Activated CD4-positive, alpha-beta T cell treated with anti-CD3 and anti-CD28 coated beads for 36 hours (primary cell): Measurements from ENCODE around the gene CD226. TPM values are rescaled to one million over a fixed set of nuclear protein-coding genes. Genes with fewer than 3 reads are reported as not detected.
A peak's percentile ranks its signal among the peaks of the same experiment; 100 is the strongest.
"Not testable (repeated sequence)": the region's sequence is repeated elsewhere in the genome, so short reads cannot be mapped to it uniquely, and the experiment has no call there.

Experiments
- ATAC-seq: fragments of 200-7000 bp; cut with Tn5 transposase; one replicate; pipeline ENCODE4 v1.10.0; 2021; ENCODE audit warnings: mild to moderate bottlenecking, moderate library complexity
- CTCF ChIA-PET: fragments of 350-600 bp; sonication (Branson Sonifier 250); formaldehyde crosslinking; loops from one replicate; lab custom pipeline; 2021; ENCODE audit warnings: antibody characterized with exemption; lab: Charles Lee
- POLR2A ChIA-PET: fragments of 350-600 bp; sonication (Branson Sonifier 250); formaldehyde crosslinking; loops from one replicate; lab custom pipeline; 2021; ENCODE audit warnings: antibody characterized with exemption, inconsistent platforms; lab: Charles Lee
- DNase-seq: peaks from one replicate; pipeline ENCODE4 v3.0.0-alpha.2; 2020
- H3K27ac Mint-ChIP-seq: one replicate; pipeline ENCODE4 v1.8.0; 2021; ENCODE audit warnings: mixed read lengths
- H3K27me3 Mint-ChIP-seq: one replicate; pipeline ENCODE4 v1.8.0; 2021; ENCODE audit warnings: mixed read lengths
- H3K36me3 Mint-ChIP-seq: one replicate; pipeline ENCODE4 v1.8.0; 2021; ENCODE audit warnings: low read depth, mixed read lengths
- H3K4me1 Mint-ChIP-seq: one replicate; pipeline ENCODE4 v1.8.0; 2021; ENCODE audit warnings: mixed read lengths
- H3K4me3 Mint-ChIP-seq: one replicate; pipeline ENCODE4 v1.8.0; 2021; ENCODE audit warnings: mild to moderate bottlenecking, moderate library complexity, mixed read lengths
- H3K9me3 Mint-ChIP-seq: one replicate; pipeline ENCODE4 v1.8.0; 2021; ENCODE audit warnings: low read depth, mixed read lengths
- intact Hi-C, 2 experiments: fragments of 100-400 bp; cut with DNase I in 1 of 2; cut with micrococcal nuclease in 1 of 2; formaldehyde crosslinking; loops; one replicate each; pipeline versions ENCODE4 v1.14.2 to v1.15.1; 2022 to 2024; cut with DNase I, micrococcal nuclease
- total RNA-seq, 2 experiments: library from RNA; stranded (reverse); gene quantifications; one replicate each; pipeline ENCODE4 v1.2.3, GENCODE V29; 2021

The CD226 gene
- total RNA-seq, 2 experiments from 2014 or later: 53.3 to 56.9 TPM

DNA sequence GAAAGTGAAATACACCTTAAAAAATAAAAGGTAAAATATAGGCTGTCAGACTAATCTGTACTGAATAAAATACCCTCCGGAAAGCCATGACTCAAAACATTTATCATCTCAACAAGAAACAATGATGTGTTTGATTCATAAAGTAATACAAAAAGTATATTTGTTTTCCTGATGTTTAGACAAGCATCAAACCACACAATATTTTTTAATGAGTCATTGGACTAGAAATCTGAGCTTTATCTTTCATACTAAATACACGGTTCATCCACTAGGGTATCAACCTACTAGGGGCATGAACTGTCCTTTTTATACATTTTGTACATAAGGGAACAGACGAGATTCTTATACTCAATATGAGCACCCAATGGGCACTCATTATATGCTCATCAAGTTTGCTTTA lies 31.3 kb downstream of the CD226 start:
- DNase-seq (no peak), ATAC-seq (peak; percentile 67)
- Mint-ChIP-seq H3K36me3 (peaks cover 66% of the 10 kb centered on the region), H3K27me3 (no peaks in the 10 kb centered on the region), H3K4me1 (peaks cover 79% of the 10 kb centered on the region), H3K27ac (no peak overlapping the region), H3K4me3 (no peak overlapping the region), H3K9me3 (no peaks in the 10 kb centered on the region)
- POLR2A ChIA-PET: no interaction called here
- intact Hi-C loops: no loop called here
- CTCF ChIA-PET: interaction anchor here (0.5 to 1.6 kb wide), 7 partner anchors 8 to 177 kb away, joined by 3 to 5 read pairs (median 3); no protein-coding TSS in a partner anchor

DNA sequence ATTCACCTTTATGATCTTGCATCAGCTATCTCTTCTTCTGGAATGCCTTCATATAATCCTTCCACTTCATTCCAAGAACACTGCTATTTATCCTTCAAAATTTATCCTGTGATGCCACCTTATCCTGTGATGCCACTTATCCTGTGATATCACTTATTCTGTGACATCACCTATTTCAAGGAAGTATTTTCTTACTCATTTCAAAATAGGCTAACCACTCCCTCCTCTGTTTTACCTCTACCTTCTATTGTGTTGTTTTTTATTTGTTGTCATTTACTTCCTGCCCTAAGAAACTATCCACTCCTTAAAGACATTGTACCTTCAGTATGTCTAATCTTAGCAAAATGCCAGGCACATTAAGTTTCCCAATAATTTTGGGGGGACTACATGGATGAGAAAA lies 38.8 kb downstream of the CD226 start:
- peaks cover 56% of the 10 kb centered on the region for H3K36me3 Mint-ChIP-seq
- intact Hi-C loops: loop anchor here in 1 of 2 experiments (1.0 kb wide), 1 partner anchor 10 kb away; no protein-coding TSS in a partner anchor
- DNase-seq: no peak
- peaks cover 78% of the 10 kb centered on the region for H3K4me1 Mint-ChIP-seq
- H3K27ac Mint-ChIP-seq: peak overlapping the region; percentile 74
- ChIA-PET CTCF (interaction anchor here (0.7 to 1.7 kb wide), 4 partner anchors 8 to 192 kb away, joined by 3 to 6 read pairs (median 4); no protein-coding TSS in a partner anchor), POLR2A (no interaction called here)
- H3K27me3 Mint-ChIP-seq: no peaks in the 10 kb centered on the region
- no peaks in the 10 kb centered on the region for H3K9me3 Mint-ChIP-seq
- no peak overlapping the region for H3K4me3 Mint-ChIP-seq
- ATAC-seq: peak; percentile 57

DNA sequence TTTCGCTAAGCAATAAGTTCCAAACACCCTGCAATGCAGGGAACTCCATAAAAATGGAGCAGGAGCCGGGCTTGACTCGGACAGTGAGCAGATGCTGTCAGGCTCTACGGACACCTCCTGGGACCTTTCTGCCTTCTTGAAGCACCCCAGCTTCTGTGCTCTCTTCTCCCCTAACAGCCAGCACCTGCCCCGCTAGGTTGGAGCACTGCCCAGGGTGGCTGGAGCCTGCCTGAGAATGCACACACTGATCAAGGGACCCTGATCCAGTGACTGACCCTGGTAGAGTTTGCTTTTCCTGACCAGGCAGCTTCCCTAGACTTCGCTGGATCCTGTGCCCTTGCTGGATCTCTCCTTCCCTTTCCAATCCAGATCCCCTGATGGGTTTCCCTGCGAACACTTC lies 40.9 kb downstream of the CD226 start:
- no peak for ATAC-seq
- no peaks in the 10 kb centered on the region for H3K27me3 Mint-ChIP-seq
- H3K4me1 Mint-ChIP-seq: peaks cover 74% of the 10 kb centered on the region
- H3K27ac Mint-ChIP-seq: no peak overlapping the region
- H3K9me3 Mint-ChIP-seq: no peaks in the 10 kb centered on the region
- no peak overlapping the region for H3K4me3 Mint-ChIP-seq
- CTCF ChIA-PET: no interaction called here
- H3K36me3 Mint-ChIP-seq: peaks cover 66% of the 10 kb centered on the region
- intact Hi-C loops: no loop called here
- POLR2A ChIA-PET: no interaction called here
- no peak for DNase-seq

DNA sequence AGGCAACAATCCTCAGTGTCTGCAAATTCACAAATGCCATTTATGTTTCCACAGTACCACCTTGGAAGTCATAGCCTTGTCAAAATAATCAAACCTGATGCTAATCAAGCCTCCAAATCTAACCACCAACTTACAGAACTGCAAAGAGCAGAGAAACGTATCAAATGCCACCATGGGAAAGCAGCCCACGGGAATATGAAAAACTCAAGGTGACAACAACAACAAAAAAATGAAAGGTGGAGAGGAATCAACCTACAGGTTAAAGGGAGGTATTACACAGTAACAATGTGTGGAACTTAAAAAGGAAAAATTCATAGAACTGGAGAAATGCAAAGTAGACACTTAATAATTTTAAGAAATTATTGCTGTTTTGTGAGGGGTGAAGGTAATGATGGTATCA lies 46.7 kb downstream of the CD226 start:
- Mint-ChIP-seq H3K9me3 (no peaks in the 10 kb centered on the region), H3K4me1 (peaks cover 71% of the 10 kb centered on the region), H3K27ac (peak overlapping the region; percentile 34), H3K4me3 (no peak overlapping the region), H3K27me3 (no peaks in the 10 kb centered on the region), H3K36me3 (peaks cover 59% of the 10 kb centered on the region)
- ATAC-seq (no peak), DNase-seq (no peak)
- intact Hi-C loops: no loop called here
- ChIA-PET POLR2A (no interaction called here), CTCF (no interaction called here)

DNA sequence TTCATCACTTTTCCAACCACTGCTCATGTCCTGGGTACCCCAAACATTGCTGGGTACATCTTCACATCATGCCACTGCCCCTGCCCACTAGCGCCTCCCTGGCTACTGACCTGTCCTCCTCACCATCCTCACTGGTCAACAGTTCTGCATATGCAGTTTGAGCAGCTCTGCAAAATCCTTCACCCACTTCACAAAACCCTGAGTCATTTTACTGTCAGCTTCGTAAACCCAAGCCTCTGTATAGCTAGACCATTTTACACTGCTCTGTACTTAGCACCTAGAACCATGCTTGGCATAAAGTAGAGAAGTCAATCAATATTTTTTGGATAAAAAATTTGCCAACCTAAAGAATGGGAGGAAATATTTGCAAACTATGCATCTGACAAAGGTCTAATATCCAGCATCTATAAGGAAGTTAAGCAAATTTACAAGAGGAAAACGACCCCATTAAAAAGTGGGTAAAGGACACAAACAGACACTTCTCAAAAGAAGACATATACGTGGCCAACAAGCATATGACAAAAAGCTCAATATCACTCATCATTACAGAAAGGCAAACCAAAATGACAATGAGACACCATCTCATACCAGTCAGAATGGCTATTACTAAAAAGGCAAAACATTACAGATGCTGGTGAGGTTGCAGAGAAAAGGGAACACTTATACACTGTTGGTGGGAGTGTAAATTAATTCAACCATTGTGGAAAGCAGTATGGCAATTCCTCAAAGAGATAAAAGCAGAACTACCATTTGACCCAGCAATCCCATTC lies 48.3 kb downstream of the CD226 start:
- peak overlapping the region; percentile 46 for H3K4me3 Mint-ChIP-seq
- H3K27me3 Mint-ChIP-seq, DNase-seq, H3K9me3 Mint-ChIP-seq: not testable (repeated sequence)
- POLR2A ChIA-PET: interaction anchor here (1.0 to 3.5 kb wide), 8 partner anchors 10 to 59 kb away, joined by 3 to 32 read pairs (median 12); no protein-coding TSS in a partner anchor
- CTCF ChIA-PET: interaction anchor here (0.7 to 3.6 kb wide), 14 partner anchors 9 to 69 kb away, joined by 3 to 19 read pairs (median 4); partner anchors contain the start of gene CD226
- peak; percentile 47 for ATAC-seq
- peak overlapping the region; percentile 86 for H3K27ac Mint-ChIP-seq
- peaks cover 69% of the 10 kb centered on the region for H3K4me1 Mint-ChIP-seq
- H3K36me3 Mint-ChIP-seq: peaks cover 70% of the 10 kb centered on the region
- intact Hi-C loops: loop anchor here (1.0 to 5.0 kb wide), 4 partner anchors 9 to 308 kb away; partner anchors contain the start of gene RTTN (in 1 of the 2)

DNA sequence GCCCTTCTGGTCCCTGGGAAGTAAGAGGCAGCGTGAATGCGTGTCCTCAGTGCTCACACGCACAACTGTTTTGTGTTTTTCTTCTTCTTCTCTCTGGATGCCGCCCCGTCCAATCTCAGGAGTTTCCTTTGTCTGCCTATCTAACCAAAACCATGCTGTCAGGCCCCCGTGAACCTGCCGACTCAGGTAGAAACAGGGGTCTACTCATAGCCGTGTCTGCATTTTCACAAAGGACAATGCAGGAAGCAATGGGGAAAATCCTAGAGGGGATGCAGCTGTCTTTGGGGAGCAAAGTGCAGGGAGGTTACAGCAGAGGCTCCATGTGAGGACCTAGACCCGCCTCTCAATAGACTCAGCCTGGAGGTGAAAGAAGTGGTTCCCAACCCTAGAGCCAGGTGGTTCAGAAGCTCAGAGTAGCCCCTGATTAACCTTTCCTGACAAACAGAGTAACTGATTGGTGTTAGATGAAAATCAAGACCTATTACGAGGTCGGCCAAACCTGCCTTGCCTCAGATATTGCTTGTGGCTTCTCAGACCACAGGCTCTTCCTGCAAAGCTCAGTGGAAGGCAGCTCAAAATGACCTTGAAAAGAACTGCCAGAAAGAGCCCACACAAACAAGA lies 49.3 kb downstream of the CD226 start:
- H3K36me3 Mint-ChIP-seq: peaks cover 71% of the 10 kb centered on the region
- intact Hi-C loops: loop anchor here in 1 of 2 experiments (1.0 to 5.0 kb wide), 2 partner anchors 37 to 309 kb away; partner anchors contain the start of gene RTTN
- H3K4me3 Mint-ChIP-seq: peak overlapping the region; percentile 67
- POLR2A ChIA-PET: interaction anchor here (1.0 to 3.5 kb wide), 8 partner anchors 9 to 60 kb away, joined by 3 to 32 read pairs (median 13); no protein-coding TSS in a partner anchor
- peak overlapping the region; percentile 94 for H3K27ac Mint-ChIP-seq
- CTCF ChIA-PET: interaction anchor here (0.8 to 3.6 kb wide), 14 partner anchors 9 to 70 kb away, joined by 3 to 19 read pairs (median 4); partner anchors contain the start of gene CD226
- no peaks in the 10 kb centered on the region for H3K9me3 Mint-ChIP-seq
- H3K4me1 Mint-ChIP-seq: peaks cover 74% of the 10 kb centered on the region
- H3K27me3 Mint-ChIP-seq: no peaks in the 10 kb centered on the region
- DNase-seq (peak; percentile 56), ATAC-seq (peak; percentile 17)

DNA sequence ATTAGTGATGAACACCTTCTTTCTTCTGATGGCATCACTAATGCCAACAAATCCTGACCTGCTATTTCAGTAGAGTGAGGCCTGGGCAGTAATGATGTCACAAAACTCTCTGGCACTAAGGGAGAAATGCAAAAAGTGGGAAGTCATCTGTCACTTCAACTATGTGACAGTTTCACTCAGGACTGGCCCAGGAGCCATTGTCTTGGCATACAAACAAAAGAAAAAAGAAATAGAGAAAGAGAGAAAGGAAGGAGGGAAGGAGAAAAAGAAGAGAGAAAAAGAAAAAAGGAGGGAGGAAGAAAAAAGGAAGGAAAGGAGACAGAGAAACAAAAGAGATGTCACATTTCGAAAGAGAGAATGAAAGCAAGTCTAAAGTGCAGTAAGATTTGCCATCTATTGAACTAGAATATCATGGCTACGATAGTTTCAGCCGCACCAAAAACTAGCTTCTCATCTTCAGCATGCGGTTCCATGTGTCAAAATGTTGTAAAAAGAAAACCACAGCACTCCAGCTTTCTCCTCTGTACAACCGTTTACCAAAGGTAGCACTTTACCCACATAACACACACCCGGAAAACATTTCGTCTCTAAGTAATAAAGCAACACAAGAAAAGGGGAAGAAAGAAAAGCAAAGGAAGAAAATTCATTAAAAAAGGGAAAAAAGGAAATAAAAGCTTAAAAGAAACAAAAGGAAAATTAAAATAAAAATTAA lies 50.1 kb downstream of the CD226 start:
- peak overlapping the region; percentile 67 for H3K4me3 Mint-ChIP-seq
- intact Hi-C loops: loop anchor here (1.0 to 5.0 kb wide), 4 partner anchors 8 to 310 kb away; partner anchors contain the start of gene RTTN (in 1 of the 2)
- DNase-seq: peak; percentile 62
- H3K27me3 Mint-ChIP-seq: no peaks in the 10 kb centered on the region
- peaks cover 1% of the 10 kb centered on the region for H3K9me3 Mint-ChIP-seq
- H3K36me3 Mint-ChIP-seq: peaks cover 71% of the 10 kb centered on the region
- CTCF ChIA-PET: interaction anchor here (0.6 to 3.6 kb wide), 10 partner anchors 8 to 71 kb away, joined by 3 to 19 read pairs (median 6); no protein-coding TSS in a partner anchor
- peak overlapping the region; percentile 94 for H3K27ac Mint-ChIP-seq
- H3K4me1 Mint-ChIP-seq: peaks cover 75% of the 10 kb centered on the region
- peak; percentile 52 for ATAC-seq
- POLR2A ChIA-PET: interaction anchor here (0.5 to 3.5 kb wide), 8 partner anchors 9 to 99 kb away, joined by 3 to 32 read pairs (median 13); no protein-coding TSS in a partner anchor

DNA sequence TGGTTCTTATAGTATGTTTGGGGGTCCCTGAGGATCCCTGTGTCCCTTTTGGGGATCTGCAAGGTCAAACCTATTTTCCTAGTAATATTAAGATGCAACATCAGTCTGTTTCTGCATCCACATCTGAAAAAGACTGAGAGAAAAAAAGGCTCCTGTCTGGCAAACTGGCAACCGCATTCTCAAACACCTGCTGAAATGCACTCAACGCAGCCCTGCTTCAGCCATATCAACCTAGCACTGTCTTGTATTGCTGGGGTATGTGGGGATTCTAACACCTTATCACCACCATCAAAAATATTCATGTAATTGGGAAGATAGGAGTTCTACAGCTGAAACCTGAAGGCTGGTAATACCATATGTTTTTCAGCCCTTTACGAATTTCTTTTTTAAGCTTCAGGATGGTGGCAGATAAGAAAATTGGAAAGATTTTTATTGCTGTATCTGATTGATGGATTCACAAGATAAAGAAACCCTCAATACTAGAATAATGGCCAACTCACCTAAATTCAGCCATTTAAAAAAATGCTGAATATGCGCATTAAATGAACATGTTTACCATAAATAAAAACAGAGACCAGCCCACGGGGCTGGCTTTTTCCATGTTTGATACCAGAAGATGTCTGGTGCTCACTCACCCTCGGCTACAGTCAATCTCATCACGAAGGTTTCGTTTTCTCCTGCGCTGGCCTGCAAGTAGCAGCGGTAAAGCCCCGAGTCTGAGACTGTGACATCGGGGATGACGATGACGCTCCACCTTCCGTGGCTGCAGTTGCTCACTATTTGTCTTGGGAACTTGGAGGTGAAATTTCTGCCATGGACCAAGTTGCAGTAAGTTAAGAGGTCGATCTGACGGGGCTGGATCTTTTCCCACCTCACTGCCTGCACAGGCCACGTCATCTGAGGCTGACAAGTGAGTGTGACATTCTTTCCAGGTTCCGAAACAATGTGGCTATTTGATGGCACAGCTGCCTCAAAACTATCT lies 52.3 kb downstream of the CD226 start:
- POLR2A ChIA-PET: no interaction called here
- intact Hi-C loops: loop anchor here (1.0 to 5.0 kb wide), 2 partner anchors 53 to 312 kb away; partner anchors contain the start of gene RTTN (in 1 of the 2)
- DNase-seq (peak; percentile 37), ATAC-seq (no peak)
- peaks cover 80% of the 10 kb centered on the region for H3K4me1 Mint-ChIP-seq
- H3K36me3 Mint-ChIP-seq: peaks cover 74% of the 10 kb centered on the region
- H3K27ac Mint-ChIP-seq: peak overlapping the region; percentile 94
- H3K9me3 Mint-ChIP-seq: peaks cover 12% of the 10 kb centered on the region
- H3K27me3 Mint-ChIP-seq: no peaks in the 10 kb centered on the region
- CTCF ChIA-PET: no interaction called here
- peak overlapping the region; percentile 27 for H3K4me3 Mint-ChIP-seq

DNA sequence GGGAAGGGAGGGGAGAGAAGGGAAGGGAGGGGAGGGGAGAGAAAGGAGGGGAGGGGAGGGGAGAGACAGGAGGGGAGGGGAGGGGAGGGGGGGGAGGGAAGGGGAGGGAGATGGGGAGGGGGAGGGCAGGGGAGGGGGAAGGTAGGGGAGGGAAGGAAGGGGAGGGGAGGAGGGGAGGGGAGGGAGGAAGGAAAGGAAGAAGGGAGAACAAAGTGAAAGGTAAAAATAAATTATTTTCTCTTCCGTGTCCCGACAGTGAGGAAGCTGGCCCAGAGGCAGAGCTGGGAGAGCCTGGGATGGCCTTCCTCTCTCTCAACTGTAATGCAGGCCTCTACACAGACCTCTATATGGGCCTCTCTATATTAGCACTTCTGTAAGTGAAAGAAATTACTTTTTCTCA lies 53.2 kb downstream of the CD226 start:
- peaks cover 67% of the 10 kb centered on the region for H3K36me3 Mint-ChIP-seq
- no peak overlapping the region for H3K4me3 Mint-ChIP-seq
- H3K9me3 Mint-ChIP-seq: peaks cover 12% of the 10 kb centered on the region
- ATAC-seq (no peak), DNase-seq (no peak)
- peaks cover 83% of the 10 kb centered on the region for H3K4me1 Mint-ChIP-seq
- POLR2A ChIA-PET: no interaction called here
- H3K27me3 Mint-ChIP-seq: no peaks in the 10 kb centered on the region
- intact Hi-C loops: no loop called here
- CTCF ChIA-PET: no interaction called here
- no peak overlapping the region for H3K27ac Mint-ChIP-seq

DNA sequence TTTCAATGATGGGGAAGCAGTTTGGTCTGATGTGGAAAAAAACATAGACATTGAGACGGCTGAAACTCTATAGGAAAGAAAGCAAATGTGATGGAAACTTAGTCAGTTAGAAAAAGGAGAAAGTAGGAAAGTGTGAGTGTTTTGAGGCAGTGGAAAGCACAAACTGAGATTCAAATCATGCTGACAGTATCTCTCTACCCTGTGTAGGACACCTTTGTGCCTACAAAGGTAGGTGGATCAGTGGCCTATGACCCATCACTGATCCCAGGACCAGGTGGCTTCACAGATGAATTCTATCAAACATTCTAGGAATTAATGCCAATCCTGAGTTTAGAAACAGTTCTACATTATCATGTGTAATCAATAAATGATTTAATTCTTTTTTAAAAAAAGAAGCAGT lies 57.1 kb downstream of the CD226 start:
- CTCF ChIA-PET: interaction anchor here (0.6 kb wide), 1 partner anchor 15 kb away, joined by 3 read pairs; no protein-coding TSS in a partner anchor
- DNase-seq: no peak
- H3K4me3 Mint-ChIP-seq: peak overlapping the region; percentile 18
- H3K27me3 Mint-ChIP-seq: no peaks in the 10 kb centered on the region
- POLR2A ChIA-PET: no interaction called here
- intact Hi-C loops: no loop called here
- peak; percentile 48 for ATAC-seq
- H3K27ac Mint-ChIP-seq: peak overlapping the region; percentile 83
- H3K4me1 Mint-ChIP-seq: peaks cover 78% of the 10 kb centered on the region
- H3K9me3 Mint-ChIP-seq: peaks cover 12% of the 10 kb centered on the region
- H3K36me3 Mint-ChIP-seq: peaks cover 55% of the 10 kb centered on the region
